T-helper 2 cell treated with Interferon-gamma antibody and Interleukin-4, amounts not matched to agents 100 ng/mL and 5 ng/mL, for 36 hours (primary cell): ENCODE data around the gene SLC2A9. TPM values are rescaled to one million over a fixed set of nuclear protein-coding genes. Genes with fewer than 3 reads are reported as not detected.

ENCODE experiments used
- intact Hi-C: fragments of 100-400 bp; cut with micrococcal nuclease; formaldehyde crosslinking; loops from one replicate; pipeline ENCODE4 v1.15.1; 2023
- total RNA-seq: library from RNA; stranded (reverse); gene quantifications from 2 replicates; pipeline ENCODE4 v1.2.3, GENCODE V29; 2022

SLC2A9 gene
- total RNA-seq, 1 donor from 2014 or later: 3.2 TPM

- intact Hi-C loops: no loop called here
Measured at GRCh38 chr4:10045481-10045880, 24.2 kb upstream of the SLC2A9 start.

- intact Hi-C loops: no loop called here
Measured at GRCh38 chr4:10041036-10041435, 19.7 kb upstream of the SLC2A9 start.

GRCh38 chr4:10040049-10040892, 19.0 kb upstream of the SLC2A9 start:
- intact Hi-C loops: no loop called here

GRCh38 chr4:10036807-10037342, 15.6 kb upstream of the SLC2A9 start:
- intact Hi-C loops: no loop called here

GRCh38 chr4:10035130-10035529, 13.8 kb upstream of the SLC2A9 start:
- intact Hi-C loops: no loop called here

- intact Hi-C loops: no loop called here
Measured at GRCh38 chr4:10034612-10035104, 13.4 kb upstream of the SLC2A9 start.

- intact Hi-C loops: no loop called here
Measured at GRCh38 chr4:10034136-10034535, 12.8 kb upstream of the SLC2A9 start.

- intact Hi-C loops: no loop called here
Measured at GRCh38 chr4:10033191-10033881, 12.0 kb upstream of the SLC2A9 start.

- intact Hi-C loops: no loop called here
Measured at GRCh38 chr4:10032625-10033024, 11.3 kb upstream of the SLC2A9 start.

- intact Hi-C loops: no loop called here
Measured at GRCh38 chr4:10031668-10032590, 10.6 kb upstream of the SLC2A9 start.

- intact Hi-C loops: no loop called here
Measured at GRCh38 chr4:10030972-10031667, 9.8 kb upstream of the SLC2A9 start.

- intact Hi-C loops: no loop called here
Measured at GRCh38 chr4:10029403-10029802, 8.1 kb upstream of the SLC2A9 start.

GRCh38 chr4:10028910-10029309, 7.6 kb upstream of the SLC2A9 start:
- intact Hi-C loops: no loop called here

GRCh38 chr4:10026485-10026884, 5.2 kb upstream of the SLC2A9 start:
- intact Hi-C loops: no loop called here

- intact Hi-C loops: no loop called here
Measured at GRCh38 chr4:10025230-10025806, 4.0 kb upstream of the SLC2A9 start.

GRCh38 chr4:10024303-10024702, 3.0 kb upstream of the SLC2A9 start:
- intact Hi-C loops: no loop called here

GRCh38 chr4:10023806-10024205, 2.5 kb upstream of the SLC2A9 start:
- intact Hi-C loops: no loop called here

GRCh38 chr4:10023050-10023419, 1.7 kb upstream of the SLC2A9 start:
- intact Hi-C loops: no loop called here

- intact Hi-C loops: no loop called here
Measured at GRCh38 chr4:10022346-10023049, 1.2 kb upstream of the SLC2A9 start.

GRCh38 chr4:10021653-10022023, 341 bp upstream of the SLC2A9 start:
- intact Hi-C loops: no loop called here
